ENCODE measurements around the gene CDH8.

Gene CDH8

GRCh38 chr16:62067182-62067581 is 30.9 kb upstream of the CDH8 start:
- TF ChIP-seq, protein P1, sequence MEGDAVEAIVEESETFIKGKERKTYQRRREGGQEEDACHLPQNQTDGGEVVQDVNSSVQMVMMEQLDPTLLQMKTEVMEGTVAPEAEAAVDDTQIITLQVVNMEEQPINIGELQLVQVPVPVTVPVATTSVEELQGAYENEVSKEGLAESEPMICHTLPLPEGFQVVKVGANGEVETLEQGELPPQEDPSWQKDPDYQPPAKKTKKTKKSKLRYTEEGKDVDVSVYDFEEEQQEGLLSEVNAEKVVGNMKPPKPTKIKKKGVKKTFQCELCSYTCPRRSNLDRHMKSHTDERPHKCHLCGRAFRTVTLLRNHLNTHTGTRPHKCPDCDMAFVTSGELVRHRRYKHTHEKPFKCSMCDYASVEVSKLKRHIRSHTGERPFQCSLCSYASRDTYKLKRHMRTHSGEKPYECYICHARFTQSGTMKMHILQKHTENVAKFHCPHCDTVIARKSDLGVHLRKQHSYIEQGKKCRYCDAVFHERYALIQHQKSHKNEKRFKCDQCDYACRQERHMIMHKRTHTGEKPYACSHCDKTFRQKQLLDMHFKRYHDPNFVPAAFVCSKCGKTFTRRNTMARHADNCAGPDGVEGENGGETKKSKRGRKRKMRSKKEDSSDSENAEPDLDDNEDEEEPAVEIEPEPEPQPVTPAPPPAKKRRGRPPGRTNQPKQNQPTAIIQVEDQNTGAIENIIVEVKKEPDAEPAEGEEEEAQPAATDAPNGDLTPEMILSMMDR (IDR thresholded peaks at IDR 0.05; ENCODE audit: low read depth, low read length, missing control alignments) = no peak
- DNase-seq (ENCODE audit: extremely low read depth, low read depth) = no peak
- no peak overlapping the region for H3K4me3 ChIP-seq (replicated peaks; ENCODE audit: low read depth, low read length)

GRCh38 chr16:62066747-62067146 is 30.5 kb upstream of the CDH8 start:
- H3K4me3 ChIP-seq (replicated peaks; ENCODE audit: low read depth, low read length) = no peak overlapping the region
- no peak for DNase-seq (ENCODE audit: extremely low read depth, low read depth)
- TF ChIP-seq, protein P1 (IDR thresholded peaks at IDR 0.05; ENCODE audit: low read depth, low read length, missing control alignments) = no peak

GRCh38 chr16:62064173-62064572 is 27.9 kb upstream of the CDH8 start:
- DNase-seq (ENCODE audit: extremely low read depth, low read depth) = no peak
- TF ChIP-seq, protein P1 (IDR thresholded peaks at IDR 0.05; ENCODE audit: low read depth, low read length, missing control alignments) = no peak
- H3K4me3 ChIP-seq (replicated peaks; ENCODE audit: low read depth, low read length) = no peak overlapping the region

DNA sequence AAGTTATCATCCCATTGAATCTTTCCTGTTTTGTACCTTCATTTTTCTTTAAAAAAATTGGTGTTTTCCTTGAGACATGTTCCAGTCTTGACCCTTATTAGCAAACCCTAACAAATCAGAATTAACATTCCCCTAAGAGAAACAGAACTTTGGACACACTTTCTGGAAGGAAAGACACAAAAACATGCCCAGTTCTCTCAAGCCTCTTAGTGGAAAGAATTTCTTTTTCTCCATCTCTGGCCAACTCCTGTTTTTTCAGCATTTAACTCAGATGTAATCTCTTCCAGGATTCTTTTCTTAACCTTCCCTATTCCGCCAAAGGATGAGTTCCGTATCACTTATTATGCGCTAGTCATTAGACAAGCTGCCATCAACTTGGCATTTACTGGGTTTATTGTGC is 23.9 kb upstream of the CDH8 start:
- H3K4me3 ChIP-seq (replicated peaks; ENCODE audit: low read depth, low read length) = no peak overlapping the region
- no peak for DNase-seq (ENCODE audit: extremely low read depth, low read depth)
- TF ChIP-seq, protein P1 (IDR thresholded peaks at IDR 0.05; ENCODE audit: low read depth, low read length, missing control alignments) = no peak

- TF ChIP-seq, protein P1 (IDR thresholded peaks at IDR 0.05; ENCODE audit: low read depth, low read length, missing control alignments) = no peak
- DNase-seq (ENCODE audit: extremely low read depth, low read depth) = no peak
- no peak overlapping the region for H3K4me3 ChIP-seq (replicated peaks; ENCODE audit: low read depth, low read length)
These were observed 23.3 kb upstream of the CDH8 start for GRCh38 chr16:62059527-62059926.

- no peak overlapping the region for H3K4me3 ChIP-seq (replicated peaks; ENCODE audit: low read depth, low read length)
- DNase-seq (ENCODE audit: extremely low read depth, low read depth) = no peak
- TF ChIP-seq, protein P1 (IDR thresholded peaks at IDR 0.05; ENCODE audit: low read depth, low read length, missing control alignments) = no peak
These were observed 22.2 kb upstream of the CDH8 start for GRCh38 chr16:62058412-62058811.

DNA sequence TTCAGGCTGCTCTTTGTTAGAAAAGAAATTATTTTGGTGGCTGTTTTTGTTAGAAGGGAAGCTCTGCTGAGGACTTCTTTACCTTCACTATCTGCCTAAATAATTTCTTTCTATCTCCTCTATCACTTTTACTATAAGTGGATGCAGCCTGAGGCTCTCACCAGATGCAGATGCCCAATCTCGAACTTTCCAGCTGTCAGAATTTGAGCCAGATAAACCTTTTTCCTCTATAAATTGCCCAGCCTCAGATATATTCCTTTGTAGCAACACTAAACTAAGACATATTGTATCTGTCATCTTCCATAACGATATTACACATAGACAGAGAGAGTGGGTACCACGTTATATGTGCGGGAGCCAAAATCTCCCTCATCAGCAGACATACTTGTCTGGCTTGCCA is 15.7 kb upstream of the CDH8 start:
- TF ChIP-seq, protein P1 (IDR thresholded peaks at IDR 0.05; ENCODE audit: low read depth, low read length, missing control alignments) = no peak
- no peak for DNase-seq (ENCODE audit: extremely low read depth, low read depth)

More for the DNA sequence above, 15.7 kb upstream of the CDH8 start:
- no peak overlapping the region for H3K4me3 ChIP-seq (replicated peaks; ENCODE audit: low read depth, low read length)

Data from HFF-Myc (cell line).